Measurements from ENCODE around the gene TNNI3K. TPM values are rescaled to one million over a fixed set of nuclear protein-coding genes. Genes with fewer than 3 reads are reported as not detected.

TNNI3K gene
- polyA plus RNA-seq, 1 donor from 2014 or later, result 3.5 TPM

- TF ChIP-seq, protein P1, sequence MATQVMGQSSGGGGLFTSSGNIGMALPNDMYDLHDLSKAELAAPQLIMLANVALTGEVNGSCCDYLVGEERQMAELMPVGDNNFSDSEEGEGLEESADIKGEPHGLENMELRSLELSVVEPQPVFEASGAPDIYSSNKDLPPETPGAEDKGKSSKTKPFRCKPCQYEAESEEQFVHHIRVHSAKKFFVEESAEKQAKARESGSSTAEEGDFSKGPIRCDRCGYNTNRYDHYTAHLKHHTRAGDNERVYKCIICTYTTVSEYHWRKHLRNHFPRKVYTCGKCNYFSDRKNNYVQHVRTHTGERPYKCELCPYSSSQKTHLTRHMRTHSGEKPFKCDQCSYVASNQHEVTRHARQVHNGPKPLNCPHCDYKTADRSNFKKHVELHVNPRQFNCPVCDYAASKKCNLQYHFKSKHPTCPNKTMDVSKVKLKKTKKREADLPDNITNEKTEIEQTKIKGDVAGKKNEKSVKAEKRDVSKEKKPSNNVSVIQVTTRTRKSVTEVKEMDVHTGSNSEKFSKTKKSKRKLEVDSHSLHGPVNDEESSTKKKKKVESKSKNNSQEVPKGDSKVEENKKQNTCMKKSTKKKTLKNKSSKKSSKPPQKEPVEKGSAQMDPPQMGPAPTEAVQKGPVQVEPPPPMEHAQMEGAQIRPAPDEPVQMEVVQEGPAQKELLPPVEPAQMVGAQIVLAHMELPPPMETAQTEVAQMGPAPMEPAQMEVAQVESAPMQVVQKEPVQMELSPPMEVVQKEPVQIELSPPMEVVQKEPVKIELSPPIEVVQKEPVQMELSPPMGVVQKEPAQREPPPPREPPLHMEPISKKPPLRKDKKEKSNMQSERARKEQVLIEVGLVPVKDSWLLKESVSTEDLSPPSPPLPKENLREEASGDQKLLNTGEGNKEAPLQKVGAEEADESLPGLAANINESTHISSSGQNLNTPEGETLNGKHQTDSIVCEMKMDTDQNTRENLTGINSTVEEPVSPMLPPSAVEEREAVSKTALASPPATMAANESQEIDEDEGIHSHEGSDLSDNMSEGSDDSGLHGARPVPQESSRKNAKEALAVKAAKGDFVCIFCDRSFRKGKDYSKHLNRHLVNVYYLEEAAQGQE (IDR thresholded peaks at IDR 0.05; ENCODE audit: borderline replicate concordance), result no peak
- TF ChIP-seq RAD21 (conservative IDR thresholded peaks at IDR 0.05) (no peak), CTCF (IDR thresholded peaks at IDR 0.05; ENCODE audit: poor library complexity, severe bottlenecking) (no peak), TAF1 (IDR thresholded peaks at IDR 0.05; ENCODE audit: low read depth) (no peak), MXI1 (conservative IDR thresholded peaks at IDR 0.05; ENCODE audit: poor library complexity, severe bottlenecking) (no peak), POLR2AphosphoS5 (IDR thresholded peaks at IDR 0.05) (no peak), EZH2 (IDR thresholded peaks at IDR 0.05; ENCODE audit: borderline replicate concordance, insufficient read depth, low read length, poor library complexity, severe bottlenecking) (no peak), EP300 (conservative IDR thresholded peaks at IDR 0.05; ENCODE audit: poor library complexity, severe bottlenecking) (no peak), SMC3 (conservative IDR thresholded peaks at IDR 0.05; ENCODE audit: poor library complexity) (no peak)
- Histone ChIP-seq H3K27me3 (ENCODE audit: insufficient read depth, low read depth, low read length) (no peaks in the 10 kb centered on the region), H3K9me3 (ENCODE audit: low read length) (no peaks in the 10 kb centered on the region), H2AFZ (ENCODE audit: low read depth, low read length) (no peak overlapping the region), H3K79me2 (replicated peaks; ENCODE audit: insufficient read depth, low read length) (no peaks in the 10 kb centered on the region), H3F3A (ENCODE audit: insufficient read depth, low read length, poor library complexity, severe bottlenecking) (no peaks in the 10 kb centered on the region), H3K4me3 (ENCODE audit: low read length) (no peak overlapping the region), H3K27ac (ENCODE audit: low read length) (peak overlapping the region; percentile 23), H4K20me1 (ENCODE audit: insufficient read depth) (no peaks in the 10 kb centered on the region), H3K9ac (ENCODE audit: low read length) (no peak overlapping the region), H3K36me3 (ENCODE audit: insufficient read depth, low read length) (no peaks in the 10 kb centered on the region), H3K4me2 (ENCODE audit: low read length) (no peak overlapping the region), H3K9me2 (ENCODE audit: insufficient read depth, low read length) (no peaks in the 10 kb centered on the region)
Observed at GRCh38 chr1:74464037-74464436, 228.8 kb downstream of the TNNI3K start.

- H3F3A ChIP-seq (ENCODE audit: insufficient read depth, low read length, poor library complexity, severe bottlenecking), result no peaks in the 10 kb centered on the region
- H3K36me3 ChIP-seq (ENCODE audit: insufficient read depth, low read length), result no peaks in the 10 kb centered on the region
- H3K4me2 ChIP-seq (ENCODE audit: low read length), result no peak overlapping the region
- H2AFZ ChIP-seq (ENCODE audit: low read depth, low read length), result no peak overlapping the region
- H3K9me2 ChIP-seq (ENCODE audit: insufficient read depth, low read length), result no peaks in the 10 kb centered on the region
- H3K9me3 ChIP-seq (ENCODE audit: low read length), result no peaks in the 10 kb centered on the region
- no peaks in the 10 kb centered on the region for H3K27me3 ChIP-seq (ENCODE audit: insufficient read depth, low read depth, low read length)
- no peaks in the 10 kb centered on the region for H3K79me2 ChIP-seq (replicated peaks; ENCODE audit: insufficient read depth, low read length)
- no peak overlapping the region for H3K9ac ChIP-seq (ENCODE audit: low read length)
- no peaks in the 10 kb centered on the region for H4K20me1 ChIP-seq (ENCODE audit: insufficient read depth)
- TF ChIP-seq TAF1 (IDR thresholded peaks at IDR 0.05; ENCODE audit: low read depth) (no peak), EZH2 (IDR thresholded peaks at IDR 0.05; ENCODE audit: borderline replicate concordance, insufficient read depth, low read length, poor library complexity, severe bottlenecking) (no peak), MXI1 (conservative IDR thresholded peaks at IDR 0.05; ENCODE audit: poor library complexity, severe bottlenecking) (no peak), POLR2AphosphoS5 (IDR thresholded peaks at IDR 0.05) (no peak), EP300 (conservative IDR thresholded peaks at IDR 0.05; ENCODE audit: poor library complexity, severe bottlenecking) (no peak), SMC3 (conservative IDR thresholded peaks at IDR 0.05; ENCODE audit: poor library complexity) (no peak), CTCF (IDR thresholded peaks at IDR 0.05; ENCODE audit: poor library complexity, severe bottlenecking) (no peak), RAD21 (conservative IDR thresholded peaks at IDR 0.05) (no peak)
- TF ChIP-seq, protein P1 (IDR thresholded peaks at IDR 0.05; ENCODE audit: borderline replicate concordance), result no peak
- H3K4me3 ChIP-seq (ENCODE audit: low read length), result no peak overlapping the region
- H3K27ac ChIP-seq (ENCODE audit: low read length), result no peak overlapping the region
Observed at GRCh38 chr1:74465193-74465681, 230.1 kb downstream of the TNNI3K start.

Measured in neural cell (in vitro differentiated cells).